Pancreas (tissue), 10 donors: Measurements from ENCODE around the gene FUCA1. TPM values are rescaled to one million over a fixed set of nuclear protein-coding genes. Genes with fewer than 3 reads are reported as not detected.
"Not testable (repeated sequence)": the region's sequence is repeated elsewhere in the genome, so short reads cannot be mapped to it uniquely, and the experiment has no call there.

Experiments used
- ATAC-seq, 4 donors: fragments of 200-7000 bp; cut with Tn5 transposase; one replicate each; pipeline versions ENCODE4 v1.8.0 to v1.9.1; 2020; ENCODE audit warnings: mild to moderate bottlenecking in 4 of 4, moderate library complexity in 4 of 4
- DNase-seq, 6 donors: peaks; one replicate each; pipeline ENCODE4 v3.0.0-alpha.2; 2020
- FAIRE-seq: peaks from 2 replicates; lab custom pipeline; 2012; peaks lifted over from hg19 to GRCh38; lab: Jason Lieb, UNC
- H3K27ac ChIP-seq, 4 donors: fragments of 200-600 bp; sonication (generic); 1 replicate in 3 of 4; 2 replicates in 1 of 4; pipeline versions ENCODE4 v1.5.0 to v1.8.0; 2020
- H3K27me3 ChIP-seq, 4 donors: fragments of 200-600 bp; one replicate each; pipeline ENCODE4 v1.8.0; 2021
- H3K36me3 ChIP-seq, 3 donors: fragments of 200-600 bp; sonication (generic) in 1 of 3; one replicate each; pipeline versions ENCODE4 v1.5.0 to v1.8.0; 2020 to 2021
- H3K4me1 ChIP-seq, 3 donors: fragments of 200-600 bp; one replicate each; pipeline ENCODE4 v1.8.0; 2021
- H3K4me3 ChIP-seq, 4 donors: fragments of 200-600 bp; sonication (generic) in 2 of 4; one replicate each; pipeline versions ENCODE4 v1.5.0 to v1.8.0; 2020 to 2021
- H3K9me3 ChIP-seq, 4 donors: fragments of 200-600 bp; one replicate each; pipeline ENCODE4 v1.8.0; 2021
- CTCF ChIP-seq, 4 donors: fragments of 200-600 bp; sonication (generic) in 3 of 4; IDR thresholded peaks; one replicate each; pipeline versions ENCODE4 v1.5.0 to v1.8.0; 2021; ENCODE audit warnings: antibody characterized with exemption in 4 of 4
- WGBS, 2 donors: extraction: QIAGEN DNeasy Blood & Tissue Kit; methylation state at CpG; one replicate each; pipeline ENCODE4 v1.1.7; 2013; 5-methylcytosine and 5-hydroxymethylcytosine counted together
- intact Hi-C, 3 donors: fragments of 100-400 bp; cut with DNase I; formaldehyde crosslinking; loops; one replicate each; pipeline versions ENCODE4 v1.11.1 to v1.14.2; 2022
- polyA plus RNA-seq, 2 donors: library from polyadenylated mRNA; stranded (reverse); fragments of 200-250 nt; gene quantifications; one replicate each; pipeline ENCODE4 v1.2.3, GENCODE V29; 2013
- total RNA-seq, 6 donors: library from RNA; stranded (reverse); fragmentation: NEBNext Ultra II Directional in 4 of 6; extraction: Animal tissue kit (Norgen Biotek cat#: 25700) in 4 of 6; gene quantifications; one replicate each; pipeline versions ENCODE4 v1.2.1 to v1.2.4, GENCODE V29; 2021 to 2023
- donor health status: healthy with polysubstance abuse.
- donor health status: DM: no; HTN: no; CAD: no; lungs with moderate emphysema.
- donor health status: DM: no; HTN: no; CAD: no.
- donor health status: control.
- donor health status: control.
- donor health status: Bipolar disorder and iron deficiency.
- donor health status: DM: yes; HTN: yes; CAD: no.
- donor health status: DM: no; HTN: no; CAD: no.
- donor health status: DM: no; HTN: no; CAD: no.
- donor health status: DM: yes; HTN: yes; CAD: no.

FUCA1 gene
- total and polyA plus RNA-seq, 8 donors: 8.3 to 27.8 (median 15.7) TPM

GRCh38 chr1:23864801-23865542 is 3.1 kb downstream of the FUCA1 start:
- Histone ChIP-seq H3K27me3 (no peaks in the 10 kb centered on the region), H3K4me1 (peaks cover 0 to 8% (median 0%) of the 10 kb centered on the region in 3 donors), H3K27ac (no peak overlapping the region), H3K4me3 (no peak overlapping the region), H3K36me3 (peaks cover 0 to 20% (median 0%) of the 10 kb centered on the region in 3 donors), H3K9me3 (no peaks in the 10 kb centered on the region)
- no peak for DNase-seq
- intact Hi-C loops: loop anchor here in 1 of 3 donors (10.0 kb wide), 1 partner anchor 90 kb away; the partner anchor contains the start of gene PITHD1
- 93% methylated on average over 13 of the region's 13 CpGs for WGBS, 2 donors
- no peak for ATAC-seq
- TF ChIP-seq CTCF (IDR thresholded peaks at IDR 0.05): no peak
- FAIRE-seq: no peak

DNA sequence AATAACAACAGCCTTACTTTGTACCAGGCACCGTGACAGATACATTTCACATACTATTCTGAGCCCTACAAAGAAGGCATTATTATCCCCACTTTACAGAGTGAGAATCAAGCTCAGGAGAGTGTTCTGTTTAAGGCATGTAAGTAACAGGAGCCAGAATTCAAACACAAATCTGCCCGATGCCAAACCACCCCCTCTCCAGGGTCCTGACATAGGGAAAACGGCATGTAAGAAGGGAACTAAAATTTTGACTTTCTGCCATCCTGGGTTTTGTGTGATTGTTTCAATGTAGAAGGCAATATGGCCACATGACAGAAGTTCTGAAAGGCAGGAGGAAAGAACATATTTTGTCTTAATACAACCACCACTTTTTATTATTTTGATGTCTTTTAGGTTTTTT is 5.5 kb downstream of the FUCA1 start:
- ATAC-seq: no peak
- Histone ChIP-seq H3K36me3 (peaks cover 0 to 25% (median 0%) of the 10 kb centered on the region in 3 donors), H3K27ac (no peak overlapping the region), H3K27me3 (no peaks in the 10 kb centered on the region), H3K4me1 (peaks cover 0 to 8% (median 0%) of the 10 kb centered on the region in 3 donors), H3K4me3 (no peak overlapping the region), H3K9me3 (no peaks in the 10 kb centered on the region)
- DNase-seq: no peak
- intact Hi-C loops: loop anchor here in 1 of 3 donors (10.0 kb wide), 1 partner anchor 88 kb away; the partner anchor contains the start of gene PITHD1
- WGBS, 2 donors: 82 to 87% methylated on average over 3 of the region's 3 CpGs
- no peak for TF ChIP-seq CTCF (IDR thresholded peaks at IDR 0.05)
- no peak for FAIRE-seq

DNA sequence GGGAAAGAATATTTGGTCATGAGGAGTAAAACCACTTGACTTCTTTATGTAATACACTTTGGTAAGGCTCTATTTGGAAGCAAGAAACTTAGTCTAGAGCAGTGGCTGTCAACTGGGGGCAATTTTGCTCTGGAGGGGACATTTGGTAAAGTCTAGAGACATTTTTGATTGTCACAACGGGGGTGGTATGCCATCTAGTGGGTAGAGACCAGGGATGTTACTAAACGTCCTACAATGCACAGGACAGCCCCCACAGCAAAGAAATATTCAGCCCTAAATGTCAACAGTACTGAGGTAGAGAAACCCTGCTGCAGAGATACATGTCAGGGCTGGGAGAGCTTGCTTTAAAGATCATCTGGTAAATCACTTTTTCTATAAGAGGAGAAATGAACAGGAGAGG is 13.5 kb downstream of the FUCA1 start:
- Histone ChIP-seq H3K36me3 (peaks cover 0 to 4% (median 0%) of the 10 kb centered on the region in 3 donors), H3K27ac (no peak overlapping the region)

GRCh38 chr1:23853124-23853523 is 15.0 kb downstream of the FUCA1 start:
- H3K27me3 ChIP-seq, H3K36me3 ChIP-seq, H3K27ac ChIP-seq, H3K4me3 ChIP-seq, H3K4me1 ChIP-seq, ATAC-seq, DNase-seq, H3K9me3 ChIP-seq, FAIRE-seq, intact Hi-C loops: not testable (repeated sequence)
- 91 to 96% methylated on average over 8 to 27 of the region's 34 CpGs for WGBS, 2 donors

More for the DNA sequence above, 13.5 kb downstream of the FUCA1 start:
- H3K4me1 ChIP-seq: no peaks in the 10 kb centered on the region
- H3K9me3 ChIP-seq: no peaks in the 10 kb centered on the region
- no peak for ATAC-seq
- intact Hi-C loops: no loop called here
- no peak for FAIRE-seq
- no peaks in the 10 kb centered on the region for H3K27me3 ChIP-seq
- no peak overlapping the region for H3K4me3 ChIP-seq
- DNase-seq: no peak
- WGBS, 2 donors: 47 to 59% methylated on average over 2 of the region's 2 CpGs
- no peak for TF ChIP-seq CTCF (IDR thresholded peaks at IDR 0.05)

GRCh38 chr1:23851406-23851805 is 16.7 kb downstream of the FUCA1 start:
- H3K4me3 ChIP-seq, H3K27me3 ChIP-seq, H3K27ac ChIP-seq, FAIRE-seq, ATAC-seq, H3K4me1 ChIP-seq, H3K9me3 ChIP-seq, intact Hi-C loops, DNase-seq: not testable (repeated sequence)
- H3K36me3 ChIP-seq: peaks cover 0 to 13% (median 0%) of the 10 kb centered on the region in 3 donors
